ENCODE results near the gene NOX5. TPM values are rescaled to one million over a fixed set of nuclear protein-coding genes. Genes with fewer than 3 reads are reported as not detected.
A peak's percentile ranks its signal among the peaks of the same experiment; 100 is the strongest.

Gene NOX5
- total and polyA plus RNA-seq, 2 of the 13 experiments (the other 11 are each of a cell fraction or from before 2014, with no cell fraction given): not detected

GRCh38 chr15:69031013-69032001 lies 16.8 kb downstream of the NOX5 start (continued):
- no peak for TF ChIP-seq MAZ (IDR thresholded peaks at IDR 0.05; ENCODE audit: borderline replicate concordance, low read depth, low read length)
- no peak for TF ChIP-seq MAZ (CRISPR knock-in tag; IDR thresholded peaks at IDR 0.05; ENCODE audit: low read depth)
- no peak for TF ChIP-seq ZNF766 (CRISPR knock-in tag; IDR thresholded peaks at IDR 0.05; ENCODE audit: borderline replicate concordance)
- no peak for TF ChIP-seq PCBP2 (optimal IDR thresholded peaks at IDR 0.05; ENCODE audit: low read depth, low read length, poor library complexity, severe bottlenecking)
- TF ChIP-seq ZNF747 (CRISPR knock-in tag; IDR thresholded peaks at IDR 0.05; ENCODE audit: borderline replicate concordance): no peak
- TF ChIP-seq ZNF639 (CRISPR knock-in tag; conservative IDR thresholded peaks at IDR 0.05): no peak
- TF ChIP-seq ZNF574 (CRISPR knock-in tag; IDR thresholded peaks at IDR 0.05): peak; percentile 25; the same call in 1 of the 2 replicates
- TF ChIP-seq KDM4B (CRISPR knock-in tag; IDR thresholded peaks at IDR 0.05): no peak
- no peak for TF ChIP-seq RORA (CRISPR knock-in tag; IDR thresholded peaks at IDR 0.05)
- no peak for TF ChIP-seq SOX13 (IDR thresholded peaks at IDR 0.05)
- no peak for TF ChIP-seq SOX13 (CRISPR knock-in tag; conservative IDR thresholded peaks at IDR 0.05 in 1 of 2, IDR thresholded peaks at IDR 0.05 in 1 of 2)
- no peak for TF ChIP-seq ZNF550 (CRISPR knock-in tag; IDR thresholded peaks at IDR 0.05; ENCODE audit: borderline replicate concordance)
- no peak for TF ChIP-seq ZSCAN21 (CRISPR knock-in tag; IDR thresholded peaks at IDR 0.05; ENCODE audit: borderline replicate concordance)
- TF ChIP-seq IRF1 (CRISPR knock-in tag; IDR thresholded peaks at IDR 0.05; ENCODE audit: low read depth): no peak
- 0 out of 2 replicates have a peak, but pooled peaks have one; percentile 40 for TF ChIP-seq ZNF263 (CRISPR knock-in tag; IDR thresholded peaks at IDR 0.05)
- TF ChIP-seq ZHX1 (CRISPR knock-in tag; IDR thresholded peaks at IDR 0.05; ENCODE audit: low read depth): no peak
- no peak for TF ChIP-seq NAIF1 (CRISPR knock-in tag; IDR thresholded peaks at IDR 0.05; ENCODE audit: borderline replicate concordance)
- TF ChIP-seq GABPB1 (CRISPR knock-in tag; IDR thresholded peaks at IDR 0.05): peak; percentile 71
- no peak for TF ChIP-seq ZNF24 (IDR thresholded peaks at IDR 0.05)
